ENCODE data around the gene ULK2.

DNA sequence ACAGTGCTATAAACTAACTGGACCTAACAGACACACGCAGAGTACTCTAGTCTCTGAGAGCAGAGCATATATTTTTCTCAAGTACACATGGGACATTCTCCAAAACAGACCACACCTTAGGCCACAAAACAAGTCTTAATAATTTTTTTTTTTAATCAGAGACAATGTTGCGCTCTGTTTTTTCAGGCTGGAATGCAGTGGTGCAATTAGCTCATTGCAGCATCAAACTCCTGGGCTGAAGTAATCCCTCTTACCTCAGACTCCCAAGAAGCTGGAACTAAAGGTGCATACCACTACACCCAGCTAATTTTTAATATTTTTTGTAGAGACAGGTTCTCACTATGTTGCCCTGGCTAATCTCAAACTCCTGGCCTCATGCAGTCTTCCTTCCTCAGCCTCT lies 37.7 kb downstream of the ULK2 start:
- no peak for TF ChIP-seq PPARA (CRISPR knock-in tag; IDR thresholded peaks at IDR 0.05; ENCODE audit: borderline replicate concordance)
- TF ChIP-seq RARB (CRISPR knock-in tag; IDR thresholded peaks at IDR 0.05), result no peak
- TF ChIP-seq, protein P1, sequence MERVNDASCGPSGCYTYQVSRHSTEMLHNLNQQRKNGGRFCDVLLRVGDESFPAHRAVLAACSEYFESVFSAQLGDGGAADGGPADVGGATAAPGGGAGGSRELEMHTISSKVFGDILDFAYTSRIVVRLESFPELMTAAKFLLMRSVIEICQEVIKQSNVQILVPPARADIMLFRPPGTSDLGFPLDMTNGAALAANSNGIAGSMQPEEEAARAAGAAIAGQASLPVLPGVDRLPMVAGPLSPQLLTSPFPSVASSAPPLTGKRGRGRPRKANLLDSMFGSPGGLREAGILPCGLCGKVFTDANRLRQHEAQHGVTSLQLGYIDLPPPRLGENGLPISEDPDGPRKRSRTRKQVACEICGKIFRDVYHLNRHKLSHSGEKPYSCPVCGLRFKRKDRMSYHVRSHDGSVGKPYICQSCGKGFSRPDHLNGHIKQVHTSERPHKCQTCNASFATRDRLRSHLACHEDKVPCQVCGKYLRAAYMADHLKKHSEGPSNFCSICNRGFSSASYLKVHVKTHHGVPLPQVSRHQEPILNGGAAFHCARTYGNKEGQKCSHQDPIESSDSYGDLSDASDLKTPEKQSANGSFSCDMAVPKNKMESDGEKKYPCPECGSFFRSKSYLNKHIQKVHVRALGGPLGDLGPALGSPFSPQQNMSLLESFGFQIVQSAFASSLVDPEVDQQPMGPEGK (CRISPR knock-in tag; IDR thresholded peaks at IDR 0.05; ENCODE audit: borderline replicate concordance), result no peak
- TF ChIP-seq ZFP3 (CRISPR knock-in tag; IDR thresholded peaks at IDR 0.05), result no peak
- TF ChIP-seq, protein P2, sequence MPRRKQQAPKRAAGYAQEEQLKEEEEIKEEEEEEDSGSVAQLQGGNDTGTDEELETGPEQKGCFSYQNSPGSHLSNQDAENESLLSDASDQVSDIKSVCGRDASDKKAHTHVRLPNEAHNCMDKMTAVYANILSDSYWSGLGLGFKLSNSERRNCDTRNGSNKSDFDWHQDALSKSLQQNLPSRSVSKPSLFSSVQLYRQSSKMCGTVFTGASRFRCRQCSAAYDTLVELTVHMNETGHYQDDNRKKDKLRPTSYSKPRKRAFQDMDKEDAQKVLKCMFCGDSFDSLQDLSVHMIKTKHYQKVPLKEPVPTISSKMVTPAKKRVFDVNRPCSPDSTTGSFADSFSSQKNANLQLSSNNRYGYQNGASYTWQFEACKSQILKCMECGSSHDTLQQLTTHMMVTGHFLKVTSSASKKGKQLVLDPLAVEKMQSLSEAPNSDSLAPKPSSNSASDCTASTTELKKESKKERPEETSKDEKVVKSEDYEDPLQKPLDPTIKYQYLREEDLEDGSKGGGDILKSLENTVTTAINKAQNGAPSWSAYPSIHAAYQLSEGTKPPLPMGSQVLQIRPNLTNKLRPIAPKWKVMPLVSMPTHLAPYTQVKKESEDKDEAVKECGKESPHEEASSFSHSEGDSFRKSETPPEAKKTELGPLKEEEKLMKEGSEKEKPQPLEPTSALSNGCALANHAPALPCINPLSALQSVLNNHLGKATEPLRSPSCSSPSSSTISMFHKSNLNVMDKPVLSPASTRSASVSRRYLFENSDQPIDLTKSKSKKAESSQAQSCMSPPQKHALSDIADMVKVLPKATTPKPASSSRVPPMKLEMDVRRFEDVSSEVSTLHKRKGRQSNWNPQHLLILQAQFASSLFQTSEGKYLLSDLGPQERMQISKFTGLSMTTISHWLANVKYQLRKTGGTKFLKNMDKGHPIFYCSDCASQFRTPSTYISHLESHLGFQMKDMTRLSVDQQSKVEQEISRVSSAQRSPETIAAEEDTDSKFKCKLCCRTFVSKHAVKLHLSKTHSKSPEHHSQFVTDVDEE (CRISPR knock-in tag; IDR thresholded peaks at IDR 0.05), result no peak
- no peak for TF ChIP-seq SNAI2 (CRISPR knock-in tag; IDR thresholded peaks at IDR 0.05)
- no peak for TF ChIP-seq CSDC2 (CRISPR knock-in tag; IDR thresholded peaks at IDR 0.05)
- no peak for TF ChIP-seq ZFP30 (CRISPR knock-in tag; IDR thresholded peaks at IDR 0.05)
- no peak for TF ChIP-seq ZNF70 (CRISPR knock-in tag; IDR thresholded peaks at IDR 0.05)
- TF ChIP-seq TOX (CRISPR knock-in tag; IDR thresholded peaks at IDR 0.05; ENCODE audit: borderline replicate concordance), result no peak
- no peak for TF ChIP-seq OSR1 (CRISPR knock-in tag; IDR thresholded peaks at IDR 0.05)
- TF ChIP-seq ARNTL (CRISPR knock-in tag; IDR thresholded peaks at IDR 0.05; ENCODE audit: borderline replicate concordance, low read depth), result no peak
- no peak for TF ChIP-seq ZC3H10 (CRISPR knock-in tag; IDR thresholded peaks at IDR 0.05)
- TF ChIP-seq ISL1 (CRISPR knock-in tag; IDR thresholded peaks at IDR 0.05), result no peak

All from SK-N-SH treated with all-trans-retinoic acid at 6 μM for 48 hours (cell line).